HG03432 (cell line): ENCODE results near the gene ICAM3.
A peak's percentile ranks its signal among the peaks of the same experiment; 100 is the strongest.

Source experiments
- ATAC-seq: cut with Tn5 transposase; IDR thresholded peaks from one replicate; pipeline ENCODE4 v1.9.1; 2021; ENCODE audit warnings: mild to moderate bottlenecking, moderate library complexity; ENCODE audit not compliant: unreplicated experiment

ICAM3 gene

DNA sequence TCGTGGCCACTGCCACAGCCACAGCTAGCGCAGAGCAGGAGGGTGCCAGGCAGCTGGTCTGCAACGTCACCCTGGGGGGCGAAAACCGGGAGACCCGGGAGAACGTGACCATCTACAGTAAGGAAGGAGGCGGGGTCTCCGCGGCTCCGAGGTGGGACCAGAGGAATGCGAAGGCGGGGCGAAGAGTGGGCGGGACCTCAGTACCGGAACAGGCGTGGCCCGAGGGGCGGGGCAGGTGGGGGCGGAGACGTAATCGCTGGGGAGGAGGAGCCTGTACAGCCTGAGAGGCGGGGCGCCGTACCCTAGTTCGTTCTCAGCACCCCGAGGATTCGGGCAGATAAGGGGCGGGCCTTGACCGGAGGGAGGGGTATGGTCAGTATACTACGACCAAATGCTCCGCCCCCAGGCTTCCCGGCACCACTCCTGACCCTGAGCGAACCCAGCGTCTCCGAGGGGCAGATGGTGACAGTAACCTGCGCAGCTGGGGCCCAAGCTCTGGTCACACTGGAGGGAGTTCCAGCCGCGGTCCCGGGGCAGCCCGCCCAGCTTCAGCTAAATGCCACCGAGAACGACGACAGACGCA lies 47.1 kb downstream of the ICAM3 start:
- ATAC-seq, result peak; percentile 39

DNA sequence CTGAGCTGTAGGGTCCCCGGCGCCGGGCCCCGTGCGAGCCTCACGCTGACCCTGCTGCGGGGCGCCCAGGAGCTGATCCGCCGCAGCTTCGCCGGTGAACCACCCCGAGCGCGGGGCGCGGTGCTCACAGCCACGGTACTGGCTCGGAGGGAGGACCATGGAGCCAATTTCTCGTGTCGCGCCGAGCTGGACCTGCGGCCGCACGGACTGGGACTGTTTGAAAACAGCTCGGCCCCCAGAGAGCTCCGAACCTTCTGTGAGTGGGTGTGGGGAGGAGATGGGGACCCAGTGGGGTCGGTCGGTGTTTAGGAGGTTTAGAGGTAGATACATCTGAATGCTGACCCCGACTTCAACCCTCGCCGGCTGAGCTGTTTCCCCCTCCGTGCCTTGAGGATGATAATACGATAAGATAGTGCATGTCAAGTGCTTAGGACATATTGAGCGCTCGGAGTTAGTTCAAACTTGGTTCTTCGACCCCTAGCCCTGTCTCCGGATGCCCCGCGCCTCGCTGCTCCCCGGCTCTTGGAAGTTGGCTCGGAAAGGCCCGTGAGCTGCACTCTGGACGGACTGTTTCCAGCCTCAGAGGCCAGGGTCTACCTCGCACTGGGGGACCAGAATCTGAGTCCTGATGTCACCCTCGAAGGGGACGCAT lies 47.7 kb downstream of the ICAM3 start:
- ATAC-seq, result no peak

DNA sequence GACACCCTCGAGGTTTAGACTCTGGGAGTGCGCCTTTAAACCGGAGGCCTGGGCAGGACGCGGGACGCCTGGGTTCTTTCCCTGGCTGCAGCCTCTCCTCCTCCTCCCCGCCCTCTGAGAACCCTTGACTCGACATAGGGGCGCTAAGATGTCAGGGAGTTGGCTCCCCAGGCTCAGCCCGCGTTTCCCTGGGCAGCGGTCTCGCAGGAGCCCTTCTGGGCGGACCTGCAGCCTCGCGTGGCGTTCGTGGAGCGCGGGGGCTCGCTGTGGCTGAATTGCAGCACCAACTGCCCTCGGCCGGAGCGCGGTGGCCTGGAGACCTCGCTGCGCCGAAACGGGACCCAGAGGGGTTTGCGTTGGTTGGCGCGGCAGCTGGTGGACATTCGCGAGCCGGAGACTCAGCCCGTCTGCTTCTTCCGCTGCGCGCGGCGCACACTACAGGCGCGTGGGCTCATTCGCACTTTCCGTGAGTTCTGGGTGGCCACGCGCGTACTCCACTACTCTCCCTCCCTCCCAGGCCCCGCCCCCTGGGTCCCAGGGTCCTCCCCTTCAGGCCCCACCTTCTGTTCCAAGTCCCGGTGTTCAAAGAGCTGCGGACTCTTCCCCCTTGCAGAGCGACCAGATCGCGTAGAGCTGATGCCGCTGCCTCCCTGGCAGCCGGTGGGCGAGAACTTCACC lies 48.4 kb downstream of the ICAM3 start:
- ATAC-seq, result no peak

DNA sequence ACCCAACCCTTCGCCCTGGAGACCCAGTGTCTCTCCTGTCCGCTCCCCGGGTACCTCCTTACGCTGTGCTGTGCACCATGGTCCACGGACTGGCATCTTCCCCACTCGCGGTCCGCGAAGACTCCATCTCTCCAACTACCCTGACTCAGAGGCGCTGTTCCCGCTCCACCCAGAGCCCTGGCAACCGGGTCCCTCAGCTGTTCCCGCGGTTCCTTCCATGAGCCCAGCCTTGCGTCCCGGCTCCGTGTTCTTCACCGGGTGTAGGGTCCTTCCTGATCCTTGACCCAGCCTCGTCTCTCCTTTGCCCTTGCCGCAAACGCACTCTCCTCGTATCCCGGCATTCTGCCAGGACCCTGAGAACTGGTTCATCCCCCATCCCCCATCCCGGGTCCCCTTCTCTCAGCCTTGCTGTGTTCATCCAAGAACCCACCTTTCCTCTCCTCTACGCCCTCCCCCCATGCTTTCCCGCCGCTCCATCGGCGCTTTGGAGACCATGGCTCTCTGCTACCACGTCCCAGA lies 49.0 kb downstream of the ICAM3 start:
- ATAC-seq, result no peak

DNA sequence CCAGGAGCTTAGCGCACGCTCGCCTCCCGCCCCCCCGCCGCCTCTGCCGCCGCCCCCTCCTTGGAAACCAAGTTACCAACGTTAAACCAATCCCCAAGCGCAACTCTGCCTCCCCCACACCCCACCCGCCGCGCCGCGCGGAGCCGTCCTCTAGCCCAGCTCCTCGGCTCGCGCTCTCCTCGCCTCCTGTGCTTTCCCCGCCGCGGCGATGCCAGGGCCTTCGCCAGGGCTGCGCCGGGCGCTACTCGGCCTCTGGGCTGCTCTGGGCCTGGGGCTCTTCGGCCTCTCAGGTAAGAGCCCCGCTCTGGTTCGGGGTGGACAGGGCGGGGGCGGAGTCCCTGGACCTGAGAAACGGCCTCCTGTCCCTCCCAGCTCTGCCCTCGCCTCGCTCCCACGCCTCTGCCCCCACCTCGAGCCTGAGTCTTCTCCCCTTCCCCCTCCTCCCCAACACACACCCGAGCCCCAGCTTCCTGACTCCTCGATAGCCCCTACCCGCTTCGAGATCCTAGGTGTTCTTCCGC lies 49.5 kb downstream of the ICAM3 start, which contains the start of gene ICAM5:
Gene ICAM5 (plus strand): TSS at position 117 of the 521 bp plus-strand sequence. CDS start 92 bp downstream, at position 209.
- ATAC-seq, result no peak

DNA sequence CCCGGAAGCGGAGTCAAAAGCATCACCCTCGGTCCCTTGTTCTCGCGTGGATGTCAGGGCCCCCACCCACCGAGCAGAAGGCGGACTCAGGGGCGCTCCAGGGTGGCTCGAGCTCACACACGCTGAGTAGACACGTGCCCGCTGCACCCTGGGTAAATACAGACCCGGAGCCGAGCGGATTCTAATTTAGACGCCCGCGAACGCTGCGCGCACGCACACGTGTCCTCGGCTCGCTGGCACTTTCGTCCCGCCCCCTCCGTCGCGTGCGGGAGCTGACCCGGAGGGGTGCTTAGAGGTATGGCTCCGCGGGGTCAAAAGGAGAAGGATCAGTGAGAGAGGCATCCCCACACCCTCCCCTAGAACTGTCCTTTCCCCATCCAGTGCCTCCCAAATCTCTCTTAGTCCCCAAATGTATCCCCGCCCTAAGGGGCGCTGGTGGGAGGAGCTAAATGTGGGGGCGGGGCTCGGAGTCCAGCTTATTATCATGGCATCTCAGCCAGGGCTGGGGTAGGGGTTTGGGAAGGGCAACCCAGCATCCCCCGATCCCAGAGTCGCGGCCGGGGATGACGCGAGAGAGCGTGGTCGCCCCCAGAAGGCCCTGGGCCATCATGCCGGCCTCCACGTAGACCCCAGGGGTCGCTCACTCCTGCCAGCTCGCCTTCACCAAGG lies 50.1 kb downstream of the ICAM3 start:
- ATAC-seq, result no peak

DNA sequence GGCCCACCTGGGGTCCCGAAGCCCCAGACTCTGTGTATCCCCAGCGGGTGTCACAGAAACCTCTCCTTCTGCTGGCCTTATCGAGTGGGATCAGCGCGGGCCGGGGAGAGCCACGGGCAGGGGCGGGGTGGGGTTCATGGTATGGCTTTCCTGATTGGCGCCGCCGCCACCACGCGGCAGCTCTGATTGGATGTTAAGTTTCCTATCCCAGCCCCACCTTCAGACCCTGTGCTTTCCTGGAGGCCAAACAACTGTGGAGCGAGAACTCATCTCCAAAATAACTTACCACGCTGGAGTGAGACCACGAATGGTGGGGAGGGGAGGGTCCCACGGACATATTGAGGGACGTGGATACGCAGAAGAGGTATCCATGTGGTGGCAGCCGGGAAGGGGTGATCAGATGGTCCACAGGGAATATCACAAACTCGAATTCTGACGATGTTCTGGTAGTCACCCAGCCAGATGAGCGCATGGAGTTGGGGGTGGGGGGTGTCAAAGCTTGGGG lies 50.7 kb downstream of the ICAM3 start:
- ATAC-seq, result no peak

DNA sequence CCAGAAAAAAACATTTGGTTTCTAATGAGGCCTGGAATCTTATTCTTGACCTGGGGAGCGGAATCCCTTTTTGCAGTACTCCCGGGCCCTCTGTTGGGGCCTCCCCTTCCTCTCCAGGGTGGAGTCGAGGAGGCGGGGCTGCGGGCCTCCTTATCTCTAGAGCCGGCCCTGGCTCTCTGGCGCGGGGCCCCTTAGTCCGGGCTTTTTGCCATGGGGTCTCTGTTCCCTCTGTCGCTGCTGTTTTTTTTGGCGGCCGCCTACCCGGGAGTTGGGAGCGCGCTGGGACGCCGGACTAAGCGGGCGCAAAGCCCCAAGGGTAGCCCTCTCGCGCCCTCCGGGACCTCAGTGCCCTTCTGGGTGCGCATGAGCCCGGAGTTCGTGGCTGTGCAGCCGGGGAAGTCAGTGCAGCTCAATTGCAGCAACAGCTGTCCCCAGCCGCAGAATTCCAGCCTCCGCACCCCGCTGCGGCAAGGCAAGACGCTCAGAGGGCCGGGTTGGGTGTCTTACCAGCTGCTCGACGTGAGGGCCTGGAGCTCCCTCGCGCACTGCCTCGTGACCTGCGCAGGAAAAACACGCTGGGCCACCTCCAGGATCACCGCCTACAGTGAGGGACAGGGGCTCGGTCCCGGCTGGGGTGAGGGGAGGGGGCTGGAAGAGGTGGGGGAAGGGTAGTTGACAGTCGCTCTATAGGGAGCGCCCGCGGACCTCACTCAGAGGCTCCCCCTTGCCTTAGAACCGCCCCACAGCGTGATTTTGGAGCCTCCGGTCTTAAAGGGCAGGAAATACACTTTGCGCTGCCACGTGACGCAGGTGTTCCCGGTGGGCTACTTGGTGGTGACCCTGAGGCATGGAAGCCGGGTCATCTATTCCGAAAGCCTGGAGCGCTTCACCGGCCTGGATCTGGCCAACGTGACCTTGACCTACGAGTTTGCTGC lies 52.4 kb downstream of the ICAM3 start, which contains the start of gene ICAM4:
Gene ICAM4 (plus strand): TSS at position 153 of the 935 bp plus-strand sequence. CDS start 58 bp downstream, at position 211.
- ATAC-seq, result peak; percentile 32

DNA sequence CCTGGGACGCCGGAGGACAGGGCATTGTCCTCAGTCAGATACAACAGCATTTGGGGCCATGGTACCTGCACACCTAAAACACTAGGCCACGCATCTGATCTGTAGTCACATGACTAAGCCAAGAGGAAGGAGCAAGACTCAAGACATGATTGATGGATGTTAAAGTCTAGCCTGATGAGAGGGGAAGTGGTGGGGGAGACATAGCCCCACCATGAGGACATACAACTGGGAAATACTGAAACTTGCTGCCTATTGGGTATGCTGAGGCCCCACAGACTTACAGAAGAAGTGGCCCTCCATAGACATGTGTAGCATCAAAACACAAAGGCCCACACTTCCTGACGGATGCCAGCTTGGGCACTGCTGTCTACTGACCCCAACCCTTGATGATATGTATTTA lies 54.0 kb downstream of the ICAM3 start:
- ATAC-seq, result no peak

DNA sequence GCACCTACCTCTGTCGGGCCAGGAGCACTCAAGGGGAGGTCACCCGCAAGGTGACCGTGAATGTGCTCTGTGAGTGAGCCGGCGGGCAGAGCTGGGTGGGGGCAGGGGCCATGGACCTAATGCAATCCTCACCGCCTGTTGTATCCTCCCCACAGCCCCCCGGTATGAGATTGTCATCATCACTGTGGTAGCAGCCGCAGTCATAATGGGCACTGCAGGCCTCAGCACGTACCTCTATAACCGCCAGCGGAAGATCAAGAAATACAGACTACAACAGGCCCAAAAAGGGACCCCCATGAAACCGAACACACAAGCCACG lies 54.5 kb downstream of the ICAM3 start:
- no peak for ATAC-seq

DNA sequence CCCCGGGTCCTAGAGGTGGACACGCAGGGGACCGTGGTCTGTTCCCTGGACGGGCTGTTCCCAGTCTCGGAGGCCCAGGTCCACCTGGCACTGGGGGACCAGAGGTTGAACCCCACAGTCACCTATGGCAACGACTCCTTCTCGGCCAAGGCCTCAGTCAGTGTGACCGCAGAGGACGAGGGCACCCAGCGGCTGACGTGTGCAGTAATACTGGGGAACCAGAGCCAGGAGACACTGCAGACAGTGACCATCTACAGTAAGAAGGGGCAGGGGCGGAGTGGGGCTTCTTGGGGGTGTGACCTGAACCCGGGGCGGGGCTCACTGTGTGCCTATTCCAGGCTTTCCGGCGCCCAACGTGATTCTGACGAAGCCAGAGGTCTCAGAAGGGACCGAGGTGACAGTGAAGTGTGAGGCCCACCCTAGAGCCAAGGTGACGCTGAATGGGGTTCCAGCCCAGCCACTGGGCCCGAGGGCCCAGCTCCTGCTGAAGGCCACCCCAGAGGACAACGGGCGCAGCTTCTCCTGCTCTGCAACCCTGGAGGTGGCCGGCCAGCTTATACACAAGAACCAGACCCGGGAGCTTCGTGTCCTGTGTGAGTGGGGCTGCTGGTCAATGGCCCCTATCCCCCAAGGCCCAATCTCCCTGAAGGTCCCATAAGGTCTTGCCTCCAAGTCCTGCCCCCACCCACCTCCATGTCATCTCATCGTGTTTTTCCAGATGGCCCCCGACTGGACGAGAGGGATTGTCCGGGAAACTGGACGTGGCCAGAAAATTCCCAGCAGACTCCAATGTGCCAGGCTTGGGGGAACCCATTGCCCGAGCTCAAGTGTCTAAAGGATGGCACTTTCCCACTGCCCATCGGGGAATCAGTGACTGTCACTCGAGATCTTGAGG lies 55.1 kb downstream of the ICAM3 start:
- no peak for ATAC-seq
